ENCODE results near the gene ADORA1. TPM values are rescaled to one million over a fixed set of nuclear protein-coding genes. Genes with fewer than 3 reads are reported as not detected.

The ADORA1 gene
- total RNA-seq, 1 donor from 2014 or later, result 2.1 TPM

DNA sequence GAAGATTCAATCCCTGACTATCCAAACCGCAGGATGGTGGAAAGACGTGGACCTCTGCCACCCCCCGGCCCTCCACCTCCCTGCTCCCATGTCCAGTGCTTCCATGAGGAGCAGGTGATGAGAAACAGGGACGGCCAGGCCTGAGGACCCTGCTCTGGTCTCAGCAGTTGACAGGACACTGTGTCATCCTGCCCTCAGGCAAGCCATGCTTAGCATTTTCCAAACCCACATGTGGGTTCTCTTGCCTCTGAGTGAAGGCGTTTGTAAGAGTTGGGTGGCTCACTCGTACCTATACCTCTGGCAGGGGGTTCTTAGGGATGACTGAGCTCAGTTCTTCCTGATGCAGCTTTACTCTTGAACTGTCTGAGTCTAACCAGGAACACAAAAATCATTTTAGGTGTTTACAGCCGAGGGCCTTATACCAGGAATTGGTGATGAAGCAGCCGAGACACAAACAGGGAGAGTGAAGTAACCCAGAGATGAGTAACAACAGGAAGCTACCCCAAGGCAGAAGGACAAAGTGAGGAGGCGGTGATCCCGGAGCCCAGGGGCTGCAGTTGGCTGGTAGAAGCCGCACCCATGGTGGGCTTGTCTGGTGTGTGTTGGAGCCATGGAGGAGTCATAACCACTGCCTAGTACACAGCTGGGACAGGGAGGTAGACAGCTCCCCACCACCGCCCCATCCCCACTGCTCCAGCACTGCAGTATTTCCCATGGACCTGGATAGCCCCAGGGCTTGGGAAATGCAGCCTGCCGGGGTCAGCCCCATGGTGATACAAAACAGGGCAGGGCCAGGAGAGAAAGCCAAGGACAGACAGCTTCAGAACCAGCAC, 26.7 kb downstream of the ADORA1 start:
- H3K4me3 ChIP-seq (ENCODE audit: low read length in 3 of 3), result no peak overlapping the region
- H3K9me3 ChIP-seq (ENCODE audit: control insufficient read depth in 3 of 3, low read length in 3 of 3), result no peaks in the 10 kb centered on the region
- no peaks in the 10 kb centered on the region for H3K36me3 ChIP-seq (ENCODE audit: control insufficient read depth in 3 of 3, insufficient read depth in 3 of 3, low read length in 3 of 3)
- no peaks in the 10 kb centered on the region for H3K4me1 ChIP-seq (ENCODE audit: control insufficient read depth in 3 of 3, insufficient read depth in 3 of 3, low read length in 3 of 3)
- H3K9ac ChIP-seq (ENCODE audit: low read depth in 1 of 3, low read length in 3 of 3), result no peak overlapping the region
- no peak overlapping the region for H3K27ac ChIP-seq (ENCODE audit: low read depth, low read length)
- peaks cover 0 to 3% (median 0%) of the 10 kb centered on the region in 3 donors for H3K27me3 ChIP-seq (ENCODE audit: control insufficient read depth in 3 of 3, insufficient read depth in 3 of 3, low read length in 3 of 3)

DNA sequence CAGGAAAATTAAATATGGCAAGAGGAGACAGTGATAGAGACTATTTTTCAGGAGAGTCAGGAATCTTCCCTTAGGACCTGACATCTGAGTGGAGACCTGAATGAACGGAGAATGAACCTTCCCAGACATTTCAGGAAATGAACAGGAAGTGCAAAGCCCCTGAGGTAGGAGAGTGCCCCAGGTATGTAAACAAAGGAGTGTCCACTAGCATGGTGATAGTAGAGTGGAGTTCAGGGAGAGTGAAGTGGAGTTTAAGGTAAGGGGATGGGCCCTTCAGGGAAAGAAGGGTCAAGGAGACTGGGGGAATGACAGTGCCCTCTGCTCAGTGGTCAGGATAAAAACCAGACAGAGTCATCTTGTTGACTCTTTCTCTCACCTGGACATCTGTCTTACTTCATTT, 28.8 kb downstream of the ADORA1 start:
- no peaks in the 10 kb centered on the region for H3K36me3 ChIP-seq (ENCODE audit: control insufficient read depth in 3 of 3, insufficient read depth in 3 of 3, low read length in 3 of 3)
- H3K4me1 ChIP-seq (ENCODE audit: control insufficient read depth in 3 of 3, insufficient read depth in 3 of 3, low read length in 3 of 3), result no peaks in the 10 kb centered on the region
- H3K9me3 ChIP-seq (ENCODE audit: control insufficient read depth in 3 of 3, low read length in 3 of 3), result no peaks in the 10 kb centered on the region
- H3K27ac ChIP-seq (ENCODE audit: low read depth, low read length), result no peak overlapping the region
- no peak overlapping the region for H3K9ac ChIP-seq (ENCODE audit: low read depth in 1 of 3, low read length in 3 of 3)
- H3K4me3 ChIP-seq (ENCODE audit: low read length in 3 of 3), result no peak overlapping the region
- H3K27me3 ChIP-seq (ENCODE audit: control insufficient read depth in 3 of 3, insufficient read depth in 3 of 3, low read length in 3 of 3), result peaks cover 0 to 3% (median 0%) of the 10 kb centered on the region in 3 donors

- no peaks in the 10 kb centered on the region for H3K36me3 ChIP-seq (ENCODE audit: control insufficient read depth in 3 of 3, insufficient read depth in 3 of 3, low read length in 3 of 3)
- no peak overlapping the region for H3K27ac ChIP-seq (ENCODE audit: low read depth, low read length)
- no peaks in the 10 kb centered on the region for H3K9me3 ChIP-seq (ENCODE audit: control insufficient read depth in 3 of 3, low read length in 3 of 3)
- no peak overlapping the region for H3K4me3 ChIP-seq (ENCODE audit: low read length in 3 of 3)
- H3K4me1 ChIP-seq (ENCODE audit: control insufficient read depth in 3 of 3, insufficient read depth in 3 of 3, low read length in 3 of 3), result peaks cover 0 to 1% (median 0%) of the 10 kb centered on the region in 3 donors
- H3K9ac ChIP-seq (ENCODE audit: low read depth in 1 of 3, low read length in 3 of 3), result no peak overlapping the region
- peaks cover 0 to 10% (median 0%) of the 10 kb centered on the region in 3 donors for H3K27me3 ChIP-seq (ENCODE audit: control insufficient read depth in 3 of 3, insufficient read depth in 3 of 3, low read length in 3 of 3)
Observed at GRCh38 chr1:203158423-203158822, 30.9 kb downstream of the ADORA1 start.

GRCh38 chr1:203158960-203159665, 31.6 kb downstream of the ADORA1 start:
- Histone ChIP-seq H3K9me3 (ENCODE audit: control insufficient read depth in 3 of 3, low read length in 3 of 3) (no peaks in the 10 kb centered on the region), H3K27me3 (ENCODE audit: control insufficient read depth in 3 of 3, insufficient read depth in 3 of 3, low read length in 3 of 3) (peaks cover 0 to 10% (median 0%) of the 10 kb centered on the region in 3 donors), H3K27ac (ENCODE audit: low read depth, low read length) (no peak overlapping the region), H3K9ac (ENCODE audit: low read depth in 1 of 3, low read length in 3 of 3) (no peak overlapping the region), H3K4me1 (ENCODE audit: control insufficient read depth in 3 of 3, insufficient read depth in 3 of 3, low read length in 3 of 3) (peaks cover 0 to 6% (median 0%) of the 10 kb centered on the region in 3 donors), H3K36me3 (ENCODE audit: control insufficient read depth in 3 of 3, insufficient read depth in 3 of 3, low read length in 3 of 3) (no peaks in the 10 kb centered on the region), H3K4me3 (ENCODE audit: low read length in 3 of 3) (no peak overlapping the region)

DNA sequence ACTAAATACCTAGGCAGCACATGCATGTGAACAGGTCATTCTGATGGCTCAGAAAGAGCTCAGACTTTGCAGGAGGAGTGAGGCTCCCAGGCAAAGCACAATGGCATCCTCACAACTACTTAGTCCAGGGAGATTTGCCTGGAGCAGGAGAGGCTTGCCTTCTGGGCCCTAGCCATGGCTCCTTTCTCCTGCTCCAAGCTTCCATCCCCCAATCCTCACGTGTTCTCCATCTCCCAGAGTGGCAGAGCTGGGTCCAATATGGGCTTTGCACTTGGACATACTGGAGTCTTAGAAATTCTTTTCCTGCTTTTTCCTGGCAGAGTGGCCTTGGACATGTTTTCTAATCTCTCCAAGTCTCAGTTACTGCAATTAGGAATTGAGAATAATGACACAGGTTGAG, 32.3 kb downstream of the ADORA1 start:
- peaks cover 0 to 6% (median 0%) of the 10 kb centered on the region in 3 donors for H3K4me1 ChIP-seq (ENCODE audit: control insufficient read depth in 3 of 3, insufficient read depth in 3 of 3, low read length in 3 of 3)
- no peak overlapping the region for H3K4me3 ChIP-seq (ENCODE audit: low read length in 3 of 3)
- no peaks in the 10 kb centered on the region for H3K36me3 ChIP-seq (ENCODE audit: control insufficient read depth in 3 of 3, insufficient read depth in 3 of 3, low read length in 3 of 3)
- H3K9ac ChIP-seq (ENCODE audit: low read depth in 1 of 3, low read length in 3 of 3), result no peak overlapping the region
- peaks cover 0 to 10% (median 0%) of the 10 kb centered on the region in 3 donors for H3K27me3 ChIP-seq (ENCODE audit: control insufficient read depth in 3 of 3, insufficient read depth in 3 of 3, low read length in 3 of 3)
- H3K27ac ChIP-seq (ENCODE audit: low read depth, low read length), result no peak overlapping the region
- H3K9me3 ChIP-seq (ENCODE audit: control insufficient read depth in 3 of 3, low read length in 3 of 3), result no peaks in the 10 kb centered on the region

GRCh38 chr1:203161175-203161574, 33.6 kb downstream of the ADORA1 start:
- H3K36me3 ChIP-seq (ENCODE audit: control insufficient read depth in 3 of 3, insufficient read depth in 3 of 3, low read length in 3 of 3), result peaks cover 0 to 2% (median 0%) of the 10 kb centered on the region in 3 donors
- no peak overlapping the region for H3K27ac ChIP-seq (ENCODE audit: low read depth, low read length)
- H3K9ac ChIP-seq (ENCODE audit: low read depth in 1 of 3, low read length in 3 of 3), result no peak overlapping the region
- H3K27me3 ChIP-seq (ENCODE audit: control insufficient read depth in 3 of 3, insufficient read depth in 3 of 3, low read length in 3 of 3), result peaks cover 0 to 10% (median 0%) of the 10 kb centered on the region in 3 donors
- H3K9me3 ChIP-seq (ENCODE audit: control insufficient read depth in 3 of 3, low read length in 3 of 3), result no peaks in the 10 kb centered on the region
- no peak overlapping the region for H3K4me3 ChIP-seq (ENCODE audit: low read length in 3 of 3)
- H3K4me1 ChIP-seq (ENCODE audit: control insufficient read depth in 3 of 3, insufficient read depth in 3 of 3, low read length in 3 of 3), result peaks cover 0 to 6% (median 0%) of the 10 kb centered on the region in 3 donors

DNA sequence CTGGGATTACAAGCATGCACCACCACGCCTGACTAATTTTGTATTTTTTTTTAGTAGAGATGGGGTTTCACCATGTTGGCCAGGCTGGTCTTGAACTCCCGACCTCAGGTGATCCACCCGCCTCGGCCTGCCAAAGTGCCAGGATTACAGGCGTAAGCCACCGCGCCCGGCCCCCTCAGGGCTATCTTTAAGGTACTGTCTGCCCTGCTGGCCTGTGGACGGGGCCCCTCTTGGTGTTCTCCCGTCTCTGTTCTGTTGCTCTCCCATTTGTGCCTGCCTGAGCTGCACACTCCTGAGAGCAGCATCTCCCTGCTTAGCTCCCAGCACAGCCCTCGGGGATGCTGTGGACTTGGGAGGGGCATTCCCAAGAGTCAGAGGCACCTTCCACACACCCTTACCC, 34.2 kb downstream of the ADORA1 start:
- Histone ChIP-seq H3K27me3 (ENCODE audit: control insufficient read depth in 3 of 3, insufficient read depth in 3 of 3, low read length in 3 of 3) (peaks cover 0 to 10% (median 0%) of the 10 kb centered on the region in 3 donors), H3K4me1 (ENCODE audit: control insufficient read depth in 3 of 3, insufficient read depth in 3 of 3, low read length in 3 of 3) (peaks cover 0 to 6% (median 0%) of the 10 kb centered on the region in 3 donors), H3K9me3 (ENCODE audit: control insufficient read depth in 3 of 3, low read length in 3 of 3) (no peaks in the 10 kb centered on the region), H3K36me3 (ENCODE audit: control insufficient read depth in 3 of 3, insufficient read depth in 3 of 3, low read length in 3 of 3) (peaks cover 0 to 2% (median 0%) of the 10 kb centered on the region in 3 donors), H3K9ac (ENCODE audit: low read depth in 1 of 3, low read length in 3 of 3) (no peak overlapping the region), H3K4me3 (ENCODE audit: low read length in 3 of 3) (no peak overlapping the region), H3K27ac (ENCODE audit: low read depth, low read length) (no peak overlapping the region)

DNA sequence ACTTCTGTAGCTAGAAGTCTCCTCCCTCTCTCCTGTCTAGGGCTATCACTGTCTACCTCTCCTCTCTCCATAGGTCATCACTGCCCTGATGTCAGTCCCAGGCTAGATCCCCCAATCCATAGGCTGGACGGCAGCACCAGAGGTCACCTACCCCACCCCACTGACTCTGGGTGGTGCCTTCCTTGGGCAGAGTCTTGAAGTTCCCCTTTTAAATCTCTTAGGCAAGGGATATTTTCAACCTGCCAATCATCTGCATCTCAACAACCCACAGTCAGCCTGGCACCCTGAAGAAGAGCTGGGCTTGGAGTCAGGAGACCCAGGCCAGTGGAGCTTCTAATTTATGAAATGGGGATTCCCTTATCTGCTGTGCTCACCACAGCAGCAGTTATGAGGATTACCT, 34.9 kb downstream of the ADORA1 start:
- Histone ChIP-seq H3K9me3 (ENCODE audit: control insufficient read depth in 3 of 3, low read length in 3 of 3) (no peaks in the 10 kb centered on the region), H3K27ac (ENCODE audit: low read depth, low read length) (no peak overlapping the region), H3K9ac (ENCODE audit: low read depth in 1 of 3, low read length in 3 of 3) (no peak overlapping the region), H3K27me3 (ENCODE audit: control insufficient read depth in 3 of 3, insufficient read depth in 3 of 3, low read length in 3 of 3) (peaks cover 0 to 10% (median 0%) of the 10 kb centered on the region in 3 donors), H3K4me3 (ENCODE audit: low read length in 3 of 3) (no peak overlapping the region), H3K36me3 (ENCODE audit: control insufficient read depth in 3 of 3, insufficient read depth in 3 of 3, low read length in 3 of 3) (peaks cover 0 to 2% (median 0%) of the 10 kb centered on the region in 3 donors), H3K4me1 (ENCODE audit: control insufficient read depth in 3 of 3, insufficient read depth in 3 of 3, low read length in 3 of 3) (peaks cover 0 to 6% (median 0%) of the 10 kb centered on the region in 3 donors)

GRCh38 chr1:203163891-203164635, 36.5 kb downstream of the ADORA1 start:
- H3K9me3 ChIP-seq (ENCODE audit: control insufficient read depth in 3 of 3, low read length in 3 of 3), result no peaks in the 10 kb centered on the region
- H3K36me3 ChIP-seq (ENCODE audit: control insufficient read depth in 3 of 3, insufficient read depth in 3 of 3, low read length in 3 of 3), result peaks cover 0 to 2% (median 0%) of the 10 kb centered on the region in 3 donors
- no peak overlapping the region for H3K27ac ChIP-seq (ENCODE audit: low read depth, low read length)
- H3K4me3 ChIP-seq (ENCODE audit: low read length in 3 of 3), result no peak overlapping the region
- H3K4me1 ChIP-seq (ENCODE audit: control insufficient read depth in 3 of 3, insufficient read depth in 3 of 3, low read length in 3 of 3), result peaks cover 0 to 6% (median 0%) of the 10 kb centered on the region in 3 donors
- peaks cover 0 to 6% (median 0%) of the 10 kb centered on the region in 3 donors for H3K27me3 ChIP-seq (ENCODE audit: control insufficient read depth in 3 of 3, insufficient read depth in 3 of 3, low read length in 3 of 3)
- no peak overlapping the region for H3K9ac ChIP-seq (ENCODE audit: low read depth in 1 of 3, low read length in 3 of 3)
